Colon (tissue), 2 donors: ENCODE measurements around the gene AGFG1.
"Not testable (repeated sequence)": the region's sequence is repeated elsewhere in the genome, so short reads cannot be mapped to it uniquely, and the experiment has no call there.

Experiments
- FAIRE-seq: peaks from 2 replicates; lab custom pipeline; 2012; peaks lifted over from hg19 to GRCh38; lab: Jason Lieb, UNC
- donor health status: control.
- donor health status: control.

AGFG1 gene

GRCh38 chr2:227539465-227539956 lies 67.6 kb downstream of the AGFG1 start:
- FAIRE-seq, result no peak

- not testable (repeated sequence) for FAIRE-seq
Observed at GRCh38 chr2:227540352-227540751, 68.4 kb downstream of the AGFG1 start.

- FAIRE-seq, result no peak
Observed at GRCh38 chr2:227545990-227546389, 74.0 kb downstream of the AGFG1 start.

GRCh38 chr2:227551836-227552235 lies 79.9 kb downstream of the AGFG1 start:
- FAIRE-seq, result no peak

GRCh38 chr2:227562581-227562980 lies 90.6 kb downstream of the AGFG1 start:
- no peak for FAIRE-seq

- no peak for FAIRE-seq
Observed at GRCh38 chr2:227565080-227565479, 93.1 kb downstream of the AGFG1 start.

- no peak for FAIRE-seq
Observed at GRCh38 chr2:227566012-227566411, 94.1 kb downstream of the AGFG1 start.

- FAIRE-seq, result no peak
Observed at GRCh38 chr2:227568852-227569169, 96.9 kb downstream of the AGFG1 start.

GRCh38 chr2:227570615-227571014 lies 98.7 kb downstream of the AGFG1 start:
- FAIRE-seq, result no peak

- no peak for FAIRE-seq
Observed at GRCh38 chr2:227576110-227576509, 104.2 kb downstream of the AGFG1 start.

GRCh38 chr2:227576812-227577211 lies 104.9 kb downstream of the AGFG1 start:
- FAIRE-seq, result no peak

- FAIRE-seq, result no peak
Observed at GRCh38 chr2:227577555-227577954, 105.6 kb downstream of the AGFG1 start.

- no peak for FAIRE-seq
Observed at GRCh38 chr2:227578642-227579041, 106.7 kb downstream of the AGFG1 start.

GRCh38 chr2:227579791-227580190 lies 107.8 kb downstream of the AGFG1 start:
- no peak for FAIRE-seq

GRCh38 chr2:227582369-227582768 lies 110.4 kb downstream of the AGFG1 start:
- FAIRE-seq, result no peak

GRCh38 chr2:227592694-227593387 lies 120.9 kb downstream of the AGFG1 start:
- no peak for FAIRE-seq

- no peak for FAIRE-seq
Observed at GRCh38 chr2:227595797-227596196, 123.8 kb downstream of the AGFG1 start.

- FAIRE-seq, result no peak
Observed at GRCh38 chr2:227597036-227597435, 125.1 kb downstream of the AGFG1 start.

GRCh38 chr2:227597998-227598397 lies 126.0 kb downstream of the AGFG1 start:
- FAIRE-seq, result no peak

- not testable (repeated sequence) for FAIRE-seq
Observed at GRCh38 chr2:227598835-227599503, 127.0 kb downstream of the AGFG1 start, which contains the start of gene SCYGR2. TSS of gene SCYGR2 (plus strand) at chr2:227598893. CDS start at chr2:227598893, 0 bp downstream.

GRCh38 chr2:227602358-227602757 lies 130.4 kb downstream of the AGFG1 start:
- FAIRE-seq, result peak; percentile 75

GRCh38 chr2:227606476-227606875 lies 134.5 kb downstream of the AGFG1 start:
- FAIRE-seq, result no peak

GRCh38 chr2:227607941-227608340 lies 136.0 kb downstream of the AGFG1 start:
- no peak for FAIRE-seq
